IMR-90 (cell line): ENCODE data around the gene ATP6V0A4.

Experiments used
- CEBPB ChIP-seq: IDR thresholded peaks from 2 replicates; pipeline ENCODE4 v1.6.1; 2012; ENCODE audit warnings: low read depth, low read length, improper control_type of control experiment
- CHD1 ChIP-seq: IDR thresholded peaks from 2 replicates; pipeline ENCODE4 v1.6.1; 2012; ENCODE audit warnings: low read depth, low read length, improper control_type of control experiment
- ELK1 ChIP-seq: fragments of 150-350 bp; IDR thresholded peaks from 2 replicates; pipeline ENCODE4 v1.6.1; 2016; ENCODE audit warnings: low read depth, mild to moderate bottlenecking, low read length, moderate library complexity, borderline replicate concordance
- MAFK ChIP-seq: IDR thresholded peaks from 2 replicates; pipeline ENCODE4 v1.6.1; 2012; ENCODE audit warnings: low read depth, low read length, improper control_type of control experiment
- MAZ ChIP-seq: IDR thresholded peaks from 2 replicates; pipeline ENCODE4 v1.6.1; 2012; ENCODE audit warnings: low read depth, mild to moderate bottlenecking, low read length, improper control_type of control experiment, moderate library complexity, borderline replicate concordance
- NFE2L2 ChIP-seq: fragments of 150-350 bp; IDR thresholded peaks from 2 replicates; pipeline ENCODE4 v1.6.1; 2016; ENCODE audit warnings: low read depth, mild to moderate bottlenecking, low read length
- POLR2A ChIP-seq: IDR thresholded peaks from 2 replicates; pipeline ENCODE4 v1.6.1; 2012; ENCODE audit warnings: mild to moderate bottlenecking, low read depth, low read length
- RAD21 ChIP-seq: IDR thresholded peaks from 2 replicates; pipeline ENCODE4 v1.6.1; 2012; ENCODE audit warnings: low read length, improper control_type of control experiment
- RCOR1 ChIP-seq: IDR thresholded peaks from 2 replicates; pipeline ENCODE4 v1.6.1; 2012; ENCODE audit warnings: mild to moderate bottlenecking, low read length, improper control_type of control experiment; ENCODE audit not compliant: insufficient replicate concordance
- RFX5 ChIP-seq: IDR thresholded peaks from 2 replicates; pipeline ENCODE4 v1.8.0; 2012; ENCODE audit warnings: low read depth, mild to moderate bottlenecking, low read length, moderate library complexity
- TF ChIP-seq, protein P1 (sequence below): conservative IDR thresholded peaks from 2 replicates; pipeline ENCODE4 v1.5.1; 2012; ENCODE audit warnings: mild to moderate bottlenecking, low read depth, low read length, improper control_type of control experiment

DNA sequence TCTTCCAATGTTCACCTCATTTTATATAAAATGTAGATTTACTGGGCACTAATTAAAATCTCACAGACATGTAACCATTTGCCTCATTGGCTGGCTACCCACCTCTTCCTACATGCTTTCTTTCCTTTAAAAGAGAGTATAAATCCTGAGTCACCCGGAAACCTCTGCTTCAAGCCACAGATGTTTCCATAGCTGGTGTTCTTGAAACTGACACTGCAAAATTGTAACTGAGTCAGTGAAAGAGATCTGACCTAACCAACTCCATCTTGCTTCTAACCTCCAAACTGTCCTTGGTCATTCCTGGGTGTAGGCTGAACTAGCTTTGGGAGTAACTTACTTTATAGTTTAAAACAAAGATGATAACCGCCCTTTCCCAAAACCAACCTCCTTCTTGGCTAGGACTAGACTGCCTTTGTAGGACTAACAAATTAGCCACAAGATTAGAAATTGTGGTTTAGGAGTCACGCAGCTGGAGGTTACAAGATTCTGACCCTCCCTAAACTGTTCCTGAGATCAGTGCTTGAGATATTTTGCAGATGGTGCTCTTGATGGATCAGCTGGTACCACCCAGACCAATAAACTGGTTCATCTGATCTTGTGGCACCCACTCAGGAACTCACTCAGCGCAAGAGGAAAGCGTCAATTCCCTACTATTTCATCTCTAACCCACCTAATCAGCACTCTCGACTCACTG, 130.3 kb downstream of the ATP6V0A4 start:
- TF ChIP-seq, protein P1, sequence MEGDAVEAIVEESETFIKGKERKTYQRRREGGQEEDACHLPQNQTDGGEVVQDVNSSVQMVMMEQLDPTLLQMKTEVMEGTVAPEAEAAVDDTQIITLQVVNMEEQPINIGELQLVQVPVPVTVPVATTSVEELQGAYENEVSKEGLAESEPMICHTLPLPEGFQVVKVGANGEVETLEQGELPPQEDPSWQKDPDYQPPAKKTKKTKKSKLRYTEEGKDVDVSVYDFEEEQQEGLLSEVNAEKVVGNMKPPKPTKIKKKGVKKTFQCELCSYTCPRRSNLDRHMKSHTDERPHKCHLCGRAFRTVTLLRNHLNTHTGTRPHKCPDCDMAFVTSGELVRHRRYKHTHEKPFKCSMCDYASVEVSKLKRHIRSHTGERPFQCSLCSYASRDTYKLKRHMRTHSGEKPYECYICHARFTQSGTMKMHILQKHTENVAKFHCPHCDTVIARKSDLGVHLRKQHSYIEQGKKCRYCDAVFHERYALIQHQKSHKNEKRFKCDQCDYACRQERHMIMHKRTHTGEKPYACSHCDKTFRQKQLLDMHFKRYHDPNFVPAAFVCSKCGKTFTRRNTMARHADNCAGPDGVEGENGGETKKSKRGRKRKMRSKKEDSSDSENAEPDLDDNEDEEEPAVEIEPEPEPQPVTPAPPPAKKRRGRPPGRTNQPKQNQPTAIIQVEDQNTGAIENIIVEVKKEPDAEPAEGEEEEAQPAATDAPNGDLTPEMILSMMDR = no peak
- TF ChIP-seq RCOR1 (no peak), ELK1 (no peak), RAD21 (no peak), POLR2A (no peak), MAFK (no peak), NFE2L2 (no peak), CHD1 (no peak), MAZ (no peak), RFX5 (no peak), CEBPB (no peak)
